H54 (cell line): ENCODE results near the gene SLC1A7.

Experiments used
- DNase-seq: peaks from one replicate; pipeline ENCODE4 v3.0.0; 2011; ENCODE audit warnings: low spot score, mixed read lengths; ENCODE audit not compliant: insufficient read length
- FAIRE-seq: peaks from 3 replicates; lab custom pipeline; 2011; peaks lifted over from hg19 to GRCh38; lab: Jason Lieb, UNC
- POLR2A ChIP-seq: IDR thresholded peaks from 2 replicates; pipeline ENCODE4 v1.6.1; 2011; ENCODE audit warnings: low read depth, mild to moderate bottlenecking, low read length

The SLC1A7 gene

GRCh38 chr1:53123453-53124140, 18.8 kb downstream of the SLC1A7 start:
- FAIRE-seq (no peak), DNase-seq (no peak)
- no peak for TF ChIP-seq POLR2A

GRCh38 chr1:53122961-53123413, 19.5 kb downstream of the SLC1A7 start:
- TF ChIP-seq POLR2A, result no peak
- no peak for DNase-seq
- FAIRE-seq, result no peak

GRCh38 chr1:53122201-53122885, 20.1 kb downstream of the SLC1A7 start:
- TF ChIP-seq POLR2A, result no peak
- FAIRE-seq (no peak), DNase-seq (no peak)

GRCh38 chr1:53121319-53122172, 20.9 kb downstream of the SLC1A7 start:
- DNase-seq (no peak), FAIRE-seq (no peak)
- TF ChIP-seq POLR2A, result no peak

GRCh38 chr1:53120659-53121058, 21.8 kb downstream of the SLC1A7 start:
- FAIRE-seq, result no peak
- no peak for TF ChIP-seq POLR2A
- DNase-seq, result no peak

GRCh38 chr1:53117836-53118235, 24.6 kb downstream of the SLC1A7 start:
- FAIRE-seq (no peak), DNase-seq (no peak)
- no peak for TF ChIP-seq POLR2A

- TF ChIP-seq POLR2A, result no peak
- DNase-seq (no peak), FAIRE-seq (no peak)
Observed at GRCh38 chr1:53116933-53117600, 25.4 kb downstream of the SLC1A7 start.

GRCh38 chr1:53116307-53116810, 26.1 kb downstream of the SLC1A7 start:
- no peak for TF ChIP-seq POLR2A
- FAIRE-seq, result no peak
- no peak for DNase-seq

GRCh38 chr1:53115403-53116306, 26.8 kb downstream of the SLC1A7 start:
- FAIRE-seq (no peak), DNase-seq (no peak)
- no peak for TF ChIP-seq POLR2A

- DNase-seq (no peak), FAIRE-seq (no peak)
- TF ChIP-seq POLR2A, result no peak
Observed at GRCh38 chr1:53114581-53115400, 27.6 kb downstream of the SLC1A7 start.

- DNase-seq (no peak), FAIRE-seq (no peak)
- TF ChIP-seq POLR2A, result no peak
Observed at GRCh38 chr1:53114090-53114489, 28.3 kb downstream of the SLC1A7 start.

- FAIRE-seq, result no peak
- no peak for TF ChIP-seq POLR2A
Observed at GRCh38 chr1:53112861-53113260, 29.6 kb downstream of the SLC1A7 start.

More at GRCh38 chr1:53112861-53113260, 29.6 kb downstream of the SLC1A7 start:
- DNase-seq, result no peak
